Measurements from ENCODE around the gene CACNA2D1.

CACNA2D1 gene

DNA sequence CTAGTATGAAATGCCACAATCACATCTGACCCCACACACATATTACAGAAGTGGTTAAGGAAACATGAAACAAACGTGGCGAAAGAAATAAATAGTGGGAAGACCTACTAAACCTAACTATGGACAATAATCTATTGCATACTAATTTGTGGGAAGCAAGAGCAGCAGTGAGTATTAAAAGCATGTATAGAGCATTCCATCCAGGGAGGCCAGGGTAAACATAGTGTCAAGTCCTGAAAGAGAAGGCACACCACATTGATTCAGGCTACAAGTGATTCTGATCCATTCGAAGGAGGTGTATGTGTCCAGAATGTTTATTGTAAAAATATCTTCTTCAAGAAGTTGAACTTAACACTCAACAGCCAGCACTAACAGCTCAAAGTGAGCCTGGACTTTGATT is 29.2 kb downstream of the CACNA2D1 start:
- Histone ChIP-seq H3K27ac (ENCODE audit: low read depth, low read length) (no peak overlapping the region), H3K27me3 (ENCODE audit: control insufficient read depth, insufficient read depth, low read length) (no peaks in the 10 kb centered on the region), H3K4me1 (ENCODE audit: control insufficient read depth, insufficient read depth, low read length) (no peaks in the 10 kb centered on the region), H3K9me3 (ENCODE audit: control insufficient read depth, insufficient read depth, low read depth, low read length) (no peaks in the 10 kb centered on the region; the same call in 1 of the 2 replicates), H3K4me3 (ENCODE audit: low read depth, low read length) (no peak overlapping the region), H3K36me3 (ENCODE audit: control insufficient read depth, insufficient read depth, low read length) (no peaks in the 10 kb centered on the region), H3K9ac (ENCODE audit: low read length) (no peak overlapping the region)

DNA sequence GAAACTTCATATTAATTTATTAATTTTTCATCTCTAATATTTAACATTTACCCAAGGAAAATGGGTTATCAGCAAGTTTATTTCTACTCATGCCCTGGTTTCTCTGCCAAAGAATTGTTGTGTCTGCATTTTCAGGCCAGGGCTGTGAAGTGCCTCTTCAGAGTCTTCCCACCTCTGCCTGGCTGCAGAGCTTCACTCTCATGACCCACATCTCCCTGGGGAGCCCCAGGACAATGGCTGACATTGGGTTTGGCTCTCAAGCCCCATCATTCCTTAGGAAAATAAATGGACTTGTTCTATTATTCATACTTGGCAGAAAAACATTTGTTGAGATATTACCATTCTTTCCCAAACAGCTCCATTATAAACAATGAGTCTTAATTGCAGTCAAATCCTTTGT is 30.3 kb downstream of the CACNA2D1 start:
- Histone ChIP-seq H3K36me3 (ENCODE audit: control insufficient read depth, insufficient read depth, low read length) (no peaks in the 10 kb centered on the region), H3K4me3 (ENCODE audit: low read depth, low read length) (no peak overlapping the region), H3K27ac (ENCODE audit: low read depth, low read length) (no peak overlapping the region)

DNA sequence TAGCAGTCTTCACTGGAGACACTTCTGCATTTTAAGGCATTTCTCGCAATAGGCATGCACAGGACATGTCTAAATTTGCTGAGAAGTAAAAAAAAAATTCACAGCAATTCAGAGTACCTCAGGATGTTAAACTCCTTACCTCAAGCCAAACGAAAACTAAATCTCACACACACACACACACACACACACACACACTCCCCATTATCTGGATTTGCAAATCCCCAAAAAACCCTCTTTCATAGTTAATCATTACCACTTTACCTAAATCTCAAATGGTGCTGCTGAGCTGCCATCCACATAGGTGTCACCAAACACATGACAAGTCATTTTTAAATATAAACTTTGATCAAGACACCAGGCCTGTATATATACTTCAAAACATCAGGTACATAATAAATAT is 31.8 kb downstream of the CACNA2D1 start:
- no peaks in the 10 kb centered on the region for H3K27me3 ChIP-seq (ENCODE audit: control insufficient read depth, insufficient read depth, low read length)
- no peak overlapping the region for H3K27ac ChIP-seq (ENCODE audit: low read depth, low read length)
- no peaks in the 10 kb centered on the region for H3K9me3 ChIP-seq (ENCODE audit: control insufficient read depth, insufficient read depth, low read depth, low read length)
- no peak overlapping the region for H3K9ac ChIP-seq (ENCODE audit: low read length)
- H3K4me1 ChIP-seq (ENCODE audit: control insufficient read depth, insufficient read depth, low read length): no peaks in the 10 kb centered on the region
- no peaks in the 10 kb centered on the region for H3K36me3 ChIP-seq (ENCODE audit: control insufficient read depth, insufficient read depth, low read length)
- H3K4me3 ChIP-seq (ENCODE audit: low read depth, low read length): no peak overlapping the region

More for the DNA sequence above, 30.3 kb downstream of the CACNA2D1 start:
- H3K9me3 ChIP-seq (ENCODE audit: control insufficient read depth, insufficient read depth, low read depth, low read length): no peaks in the 10 kb centered on the region; the same call in 1 of the 2 replicates
- no peak overlapping the region for H3K9ac ChIP-seq (ENCODE audit: low read length)
- H3K27me3 ChIP-seq (ENCODE audit: control insufficient read depth, insufficient read depth, low read length): no peaks in the 10 kb centered on the region
- H3K4me1 ChIP-seq (ENCODE audit: control insufficient read depth, insufficient read depth, low read length): no peaks in the 10 kb centered on the region

DNA sequence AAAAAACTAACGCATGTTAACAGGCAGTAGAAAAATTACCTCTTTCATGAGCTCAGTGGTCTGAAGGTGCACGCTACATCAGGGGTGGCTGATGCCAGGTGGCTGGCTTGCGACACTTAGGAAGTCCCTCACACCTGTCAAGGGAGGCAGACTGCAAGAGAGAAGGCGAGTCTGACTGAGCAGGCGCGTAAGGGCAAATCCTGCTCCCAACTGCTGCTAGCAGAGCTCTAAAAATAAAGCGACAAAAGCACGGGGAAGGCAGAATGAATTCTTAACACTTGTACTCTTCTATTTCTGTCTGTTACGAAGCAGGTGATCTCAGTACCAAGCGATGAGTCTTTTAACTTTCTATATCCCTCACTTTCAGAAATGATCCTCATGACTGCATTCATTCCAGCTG is 33.1 kb downstream of the CACNA2D1 start:
- H3K9ac ChIP-seq (ENCODE audit: low read length): no peak overlapping the region
- H3K4me3 ChIP-seq (ENCODE audit: low read depth, low read length): no peak overlapping the region
- no peaks in the 10 kb centered on the region for H3K36me3 ChIP-seq (ENCODE audit: control insufficient read depth, insufficient read depth, low read length)
- no peaks in the 10 kb centered on the region for H3K4me1 ChIP-seq (ENCODE audit: control insufficient read depth, insufficient read depth, low read length)
- no peak overlapping the region for H3K27ac ChIP-seq (ENCODE audit: low read depth, low read length)
- no peaks in the 10 kb centered on the region for H3K9me3 ChIP-seq (ENCODE audit: control insufficient read depth, insufficient read depth, low read depth, low read length)
- no peaks in the 10 kb centered on the region for H3K27me3 ChIP-seq (ENCODE audit: control insufficient read depth, insufficient read depth, low read length)

DNA sequence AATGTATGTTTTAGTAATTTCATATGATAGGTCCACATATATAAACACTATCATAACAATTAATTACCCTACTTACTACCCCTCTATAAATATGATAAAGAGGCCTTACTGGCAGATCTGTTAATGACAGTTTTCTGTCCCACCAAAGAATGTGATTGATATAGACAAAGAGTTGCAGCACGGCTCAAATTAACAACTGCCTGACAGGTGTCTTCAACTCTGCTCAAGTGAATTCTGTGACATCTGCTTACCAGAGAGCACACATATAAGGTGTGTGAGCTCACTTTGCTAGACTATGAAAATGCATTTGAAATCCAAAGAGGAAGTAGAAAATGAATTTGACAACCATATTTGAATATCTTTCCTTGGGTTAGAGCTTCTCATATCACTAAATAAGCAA is 36.6 kb downstream of the CACNA2D1 start:
- peaks cover 2% of the 10 kb centered on the region; the same call in 1 of the 2 replicates for H3K36me3 ChIP-seq (ENCODE audit: control insufficient read depth, insufficient read depth, low read length)
- H3K27me3 ChIP-seq (ENCODE audit: control insufficient read depth, insufficient read depth, low read length): no peaks in the 10 kb centered on the region
- H3K4me1 ChIP-seq (ENCODE audit: control insufficient read depth, insufficient read depth, low read length): no peaks in the 10 kb centered on the region
- no peaks in the 10 kb centered on the region for H3K9me3 ChIP-seq (ENCODE audit: control insufficient read depth, insufficient read depth, low read depth, low read length)
- H3K27ac ChIP-seq (ENCODE audit: low read depth, low read length): no peak overlapping the region
- no peak overlapping the region for H3K4me3 ChIP-seq (ENCODE audit: low read depth, low read length)
- no peak overlapping the region for H3K9ac ChIP-seq (ENCODE audit: low read length)

DNA sequence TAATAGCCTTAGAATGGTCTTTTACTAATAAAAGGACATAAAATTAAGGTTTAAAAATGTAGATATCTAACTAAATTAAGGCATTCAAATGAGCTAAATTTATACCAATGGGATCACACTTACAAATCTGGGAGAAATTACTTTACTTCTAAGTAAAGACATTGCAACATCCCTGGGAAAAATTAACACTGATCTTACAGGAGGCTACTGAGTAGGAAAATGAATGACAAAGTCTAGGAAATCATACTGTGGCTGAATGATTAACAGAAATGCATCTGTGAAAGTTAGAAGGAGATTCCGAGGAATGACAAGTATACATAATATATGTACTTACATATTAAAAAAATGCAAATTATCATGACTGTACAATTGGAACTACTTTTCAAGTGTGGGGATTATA is 38.3 kb downstream of the CACNA2D1 start:
- H3K4me1 ChIP-seq (ENCODE audit: control insufficient read depth, insufficient read depth, low read length): no peaks in the 10 kb centered on the region
- no peak overlapping the region for H3K9ac ChIP-seq (ENCODE audit: low read length)
- H3K27me3 ChIP-seq (ENCODE audit: control insufficient read depth, insufficient read depth, low read length): no peaks in the 10 kb centered on the region
- H3K36me3 ChIP-seq (ENCODE audit: control insufficient read depth, insufficient read depth, low read length): peaks cover 3% of the 10 kb centered on the region; the same call in 1 of the 2 replicates
- no peak overlapping the region for H3K4me3 ChIP-seq (ENCODE audit: low read depth, low read length)
- H3K27ac ChIP-seq (ENCODE audit: low read depth, low read length): no peak overlapping the region
- no peaks in the 10 kb centered on the region for H3K9me3 ChIP-seq (ENCODE audit: control insufficient read depth, insufficient read depth, low read depth, low read length)

DNA sequence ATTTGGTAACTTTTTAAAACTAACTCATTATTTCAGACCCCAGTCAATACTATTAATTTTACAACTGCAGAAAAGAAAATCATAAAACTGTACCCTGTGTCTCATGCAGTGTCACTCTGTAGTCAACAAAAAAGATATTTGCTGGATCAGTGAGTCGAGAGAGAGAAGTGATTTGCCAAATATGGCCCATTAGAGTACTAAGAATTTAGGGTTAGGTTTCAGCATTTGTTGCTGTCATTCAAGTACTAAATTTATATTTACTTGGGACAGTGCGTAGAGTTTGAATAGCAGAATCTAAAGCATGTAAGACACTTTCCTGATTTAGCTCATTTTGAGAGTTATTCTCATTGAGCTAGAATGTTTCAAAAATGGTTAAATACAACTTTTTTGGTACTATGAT is 38.9 kb downstream of the CACNA2D1 start:
- Histone ChIP-seq H3K27me3 (ENCODE audit: control insufficient read depth, insufficient read depth, low read length) (no peaks in the 10 kb centered on the region), H3K36me3 (ENCODE audit: control insufficient read depth, insufficient read depth, low read length) (peaks cover 3% of the 10 kb centered on the region; the same call in 1 of the 2 replicates), H3K9me3 (ENCODE audit: control insufficient read depth, insufficient read depth, low read depth, low read length) (no peaks in the 10 kb centered on the region), H3K4me1 (ENCODE audit: control insufficient read depth, insufficient read depth, low read length) (no peaks in the 10 kb centered on the region), H3K4me3 (ENCODE audit: low read depth, low read length) (no peak overlapping the region), H3K27ac (ENCODE audit: low read depth, low read length) (no peak overlapping the region), H3K9ac (ENCODE audit: low read length) (no peak overlapping the region)

DNA sequence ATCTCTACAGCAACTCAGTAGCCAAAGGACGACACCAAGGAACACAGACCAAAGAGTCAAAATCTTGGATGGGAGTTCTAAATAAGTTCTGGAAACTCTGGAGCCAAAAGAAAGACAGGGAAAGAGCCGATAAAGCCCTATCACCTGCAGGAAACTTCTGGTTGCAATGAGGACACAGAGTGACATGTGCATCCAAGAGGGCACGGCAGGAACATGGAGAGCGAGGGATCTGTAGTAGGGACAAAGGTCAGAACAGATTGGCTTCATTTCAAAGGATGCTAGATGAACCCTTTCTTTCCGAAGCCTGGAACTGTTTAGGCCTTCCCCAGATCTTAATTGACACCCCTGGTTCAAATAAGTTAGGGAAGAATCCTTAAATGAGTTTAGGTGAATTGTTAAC is 39.5 kb downstream of the CACNA2D1 start:
- H3K27me3 ChIP-seq (ENCODE audit: control insufficient read depth, insufficient read depth, low read length): no peaks in the 10 kb centered on the region
- H3K9me3 ChIP-seq (ENCODE audit: control insufficient read depth, insufficient read depth, low read depth, low read length): no peaks in the 10 kb centered on the region
- no peak overlapping the region for H3K9ac ChIP-seq (ENCODE audit: low read length)
- peaks cover 3% of the 10 kb centered on the region; the same call in 1 of the 2 replicates for H3K36me3 ChIP-seq (ENCODE audit: control insufficient read depth, insufficient read depth, low read length)
- H3K4me1 ChIP-seq (ENCODE audit: control insufficient read depth, insufficient read depth, low read length): no peaks in the 10 kb centered on the region
- no peak overlapping the region for H3K4me3 ChIP-seq (ENCODE audit: low read depth, low read length)
- H3K27ac ChIP-seq (ENCODE audit: low read depth, low read length): no peak overlapping the region

DNA sequence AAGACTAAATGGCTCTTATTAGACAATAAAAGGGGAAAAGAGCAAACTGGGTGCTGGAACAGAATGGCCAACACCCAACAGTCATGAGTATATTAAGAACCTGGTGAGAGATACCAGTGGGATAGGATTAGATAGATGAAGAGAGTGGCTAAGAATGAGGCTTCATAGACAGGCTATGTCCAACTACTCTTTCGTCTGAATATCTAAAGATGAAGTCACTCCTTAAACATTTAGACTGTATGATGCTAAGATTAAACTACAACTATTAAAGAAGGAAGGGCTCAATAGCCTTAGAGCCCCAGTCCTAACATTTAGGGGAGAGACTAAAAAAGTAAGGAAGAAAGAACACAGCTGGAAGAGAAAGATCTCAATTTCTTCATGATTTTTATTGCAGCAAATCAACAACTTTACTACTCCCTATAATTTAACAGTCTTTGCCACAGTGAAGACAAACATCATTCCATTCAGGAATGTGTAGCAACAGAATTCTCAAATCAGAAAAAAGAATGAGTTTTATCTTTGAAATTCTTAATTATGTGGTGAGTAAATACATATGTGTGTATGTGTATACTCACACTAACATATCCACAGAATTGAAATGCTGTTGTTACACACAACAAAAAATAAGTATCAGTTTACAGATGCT is 45.6 kb downstream of the CACNA2D1 start:
- H3K27ac ChIP-seq (ENCODE audit: low read depth, low read length): no peak overlapping the region
- no peak overlapping the region for H3K4me3 ChIP-seq (ENCODE audit: low read depth, low read length)
- H3K36me3 ChIP-seq (ENCODE audit: control insufficient read depth, insufficient read depth, low read length): peaks cover 3% of the 10 kb centered on the region; the same call in 1 of the 2 replicates
- no peak overlapping the region for H3K9ac ChIP-seq (ENCODE audit: low read length)
- peaks cover 5% of the 10 kb centered on the region; the same call in 1 of the 2 replicates for H3K4me1 ChIP-seq (ENCODE audit: control insufficient read depth, insufficient read depth, low read length)
- no peaks in the 10 kb centered on the region for H3K27me3 ChIP-seq (ENCODE audit: control insufficient read depth, insufficient read depth, low read length)
- no peaks in the 10 kb centered on the region for H3K9me3 ChIP-seq (ENCODE audit: control insufficient read depth, insufficient read depth, low read depth, low read length)

DNA sequence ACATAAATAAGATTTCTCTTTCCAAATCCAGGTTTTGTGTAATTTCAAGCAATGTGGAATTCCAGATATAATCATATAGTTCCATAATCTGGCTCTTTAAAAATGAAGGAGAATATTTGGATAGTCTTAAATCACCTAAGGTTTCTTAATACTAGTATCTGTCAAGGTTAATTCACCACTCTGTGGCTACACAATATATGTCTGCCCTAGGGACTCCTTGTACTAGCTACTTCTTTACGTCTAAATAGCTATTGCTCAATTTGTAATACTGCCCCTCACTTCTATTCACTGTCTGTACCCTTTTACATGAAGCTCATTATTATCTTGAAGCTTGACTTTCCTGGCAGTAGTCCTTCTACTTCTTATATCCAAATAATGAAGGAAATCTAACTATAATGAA is 47.2 kb downstream of the CACNA2D1 start:
- H3K36me3 ChIP-seq (ENCODE audit: control insufficient read depth, insufficient read depth, low read length): no peaks in the 10 kb centered on the region
- H3K9me3 ChIP-seq (ENCODE audit: control insufficient read depth, insufficient read depth, low read depth, low read length): 0 out of 2 replicates have a peak, but pooled peaks cover 6% of the 10 kb centered on the region
- peaks cover 11% of the 10 kb centered on the region for H3K4me1 ChIP-seq (ENCODE audit: control insufficient read depth, insufficient read depth, low read length)
- no peak overlapping the region for H3K27ac ChIP-seq (ENCODE audit: low read depth, low read length)
- no peak overlapping the region for H3K4me3 ChIP-seq (ENCODE audit: low read depth, low read length)
- no peaks in the 10 kb centered on the region for H3K27me3 ChIP-seq (ENCODE audit: control insufficient read depth, insufficient read depth, low read length)
- no peak overlapping the region for H3K9ac ChIP-seq (ENCODE audit: low read length)

DNA sequence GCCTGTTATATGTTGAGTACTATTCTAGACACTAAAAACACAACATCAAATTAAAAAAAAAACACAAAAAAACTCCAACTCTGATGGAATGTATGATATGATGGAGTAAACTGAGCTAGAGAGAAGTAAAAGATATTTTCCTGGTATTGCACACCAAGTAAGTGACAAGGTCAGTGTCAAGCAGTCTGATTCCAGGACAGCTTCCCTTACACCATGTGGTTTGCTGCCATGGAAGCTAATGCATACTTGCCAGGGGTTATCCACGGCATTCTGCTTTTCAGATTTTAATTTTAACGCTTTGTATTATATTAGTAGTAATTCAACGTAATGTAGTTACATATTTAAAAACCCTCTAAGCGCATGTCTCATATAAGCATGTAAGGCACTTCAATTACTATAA is 48.4 kb downstream of the CACNA2D1 start:
- no peak overlapping the region for H3K9ac ChIP-seq (ENCODE audit: low read length)
- H3K36me3 ChIP-seq (ENCODE audit: control insufficient read depth, insufficient read depth, low read length): no peaks in the 10 kb centered on the region
- H3K9me3 ChIP-seq (ENCODE audit: control insufficient read depth, insufficient read depth, low read depth, low read length): 0 out of 2 replicates have a peak, but pooled peaks cover 6% of the 10 kb centered on the region
- no peak overlapping the region for H3K4me3 ChIP-seq (ENCODE audit: low read depth, low read length)
- no peak overlapping the region for H3K27ac ChIP-seq (ENCODE audit: low read depth, low read length)
- H3K4me1 ChIP-seq (ENCODE audit: control insufficient read depth, insufficient read depth, low read length): peaks cover 18% of the 10 kb centered on the region
- H3K27me3 ChIP-seq (ENCODE audit: control insufficient read depth, insufficient read depth, low read length): no peaks in the 10 kb centered on the region

Data from HUES6 (cell line).